WTC11 (cell line): ENCODE measurements around the gene SEMA3F.

Source experiments
- TEAD4 ChIP-seq: sonication (generic); formaldehyde crosslinking; IDR thresholded peaks from 2 replicates; pipeline ENCODE4 v1.8.0; 2022; ENCODE audit warnings: mild to moderate bottlenecking, missing genetic modification reagents
- TF ChIP-seq, protein P1 (sequence below): sonication (generic); formaldehyde crosslinking; IDR thresholded peaks from 2 replicates; pipeline ENCODE4 v1.8.1; 2022; ENCODE audit warnings: low read depth, mild to moderate bottlenecking, moderate library complexity, missing genetic modification reagents, borderline replicate concordance
- TF ChIP-seq, protein P2 (sequence below): sonication (generic); formaldehyde crosslinking; conservative IDR thresholded peaks from 2 replicates; pipeline ENCODE4 v1.8.1; 2023; ENCODE audit warnings: mild to moderate bottlenecking, low read depth, missing genetic modification reagents, moderate library complexity

DNA sequence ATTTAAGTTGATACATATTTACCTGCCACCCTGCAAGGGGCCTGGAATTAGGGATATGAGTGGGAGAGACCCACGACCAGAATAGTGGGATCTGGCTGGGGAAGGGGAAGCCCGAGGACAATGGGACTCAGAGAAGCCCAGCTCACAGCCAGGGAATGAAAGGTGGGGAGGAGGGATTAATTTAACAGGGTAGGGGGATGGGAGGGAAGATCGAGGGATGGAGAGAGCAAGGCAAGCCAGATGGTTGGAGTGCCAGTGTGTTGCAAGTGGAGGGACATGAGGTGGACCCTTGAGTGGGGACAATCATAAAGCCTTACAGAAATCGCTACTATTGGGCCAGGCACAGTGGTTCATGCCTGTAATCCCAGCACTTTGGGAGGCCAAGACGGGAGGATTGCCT, 76.5 kb downstream of the SEMA3F start:
- TF ChIP-seq, protein P1, sequence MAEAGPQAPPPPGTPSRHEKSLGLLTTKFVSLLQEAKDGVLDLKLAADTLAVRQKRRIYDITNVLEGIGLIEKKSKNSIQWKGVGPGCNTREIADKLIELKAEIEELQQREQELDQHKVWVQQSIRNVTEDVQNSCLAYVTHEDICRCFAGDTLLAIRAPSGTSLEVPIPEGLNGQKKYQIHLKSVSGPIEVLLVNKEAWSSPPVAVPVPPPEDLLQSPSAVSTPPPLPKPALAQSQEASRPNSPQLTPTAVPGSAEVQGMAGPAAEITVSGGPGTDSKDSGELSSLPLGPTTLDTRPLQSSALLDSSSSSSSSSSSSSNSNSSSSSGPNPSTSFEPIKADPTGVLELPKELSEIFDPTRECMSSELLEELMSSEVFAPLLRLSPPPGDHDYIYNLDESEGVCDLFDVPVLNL, result no peak
- no peak for TF ChIP-seq TEAD4 (CRISPR knock-in tag)
- TF ChIP-seq, protein P2, sequence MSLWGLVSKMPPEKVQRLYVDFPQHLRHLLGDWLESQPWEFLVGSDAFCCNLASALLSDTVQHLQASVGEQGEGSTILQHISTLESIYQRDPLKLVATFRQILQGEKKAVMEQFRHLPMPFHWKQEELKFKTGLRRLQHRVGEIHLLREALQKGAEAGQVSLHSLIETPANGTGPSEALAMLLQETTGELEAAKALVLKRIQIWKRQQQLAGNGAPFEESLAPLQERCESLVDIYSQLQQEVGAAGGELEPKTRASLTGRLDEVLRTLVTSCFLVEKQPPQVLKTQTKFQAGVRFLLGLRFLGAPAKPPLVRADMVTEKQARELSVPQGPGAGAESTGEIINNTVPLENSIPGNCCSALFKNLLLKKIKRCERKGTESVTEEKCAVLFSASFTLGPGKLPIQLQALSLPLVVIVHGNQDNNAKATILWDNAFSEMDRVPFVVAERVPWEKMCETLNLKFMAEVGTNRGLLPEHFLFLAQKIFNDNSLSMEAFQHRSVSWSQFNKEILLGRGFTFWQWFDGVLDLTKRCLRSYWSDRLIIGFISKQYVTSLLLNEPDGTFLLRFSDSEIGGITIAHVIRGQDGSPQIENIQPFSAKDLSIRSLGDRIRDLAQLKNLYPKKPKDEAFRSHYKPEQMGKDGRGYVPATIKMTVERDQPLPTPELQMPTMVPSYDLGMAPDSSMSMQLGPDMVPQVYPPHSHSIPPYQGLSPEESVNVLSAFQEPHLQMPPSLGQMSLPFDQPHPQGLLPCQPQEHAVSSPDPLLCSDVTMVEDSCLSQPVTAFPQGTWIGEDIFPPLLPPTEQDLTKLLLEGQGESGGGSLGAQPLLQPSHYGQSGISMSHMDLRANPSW, result no peak
